ENCODE results near the gene MYH9. TPM values are rescaled to one million over a fixed set of nuclear protein-coding genes. Genes with fewer than 3 reads are reported as not detected.
A peak's percentile ranks its signal among the peaks of the same experiment; 100 is the strongest.

MYH9 gene
- total RNA-seq, 2 experiments from 2014 or later, result 112 to 223 TPM

GRCh38 chr22:36376265-36376664 is 11.5 kb downstream of the MYH9 start:
- Histone ChIP-seq H3K9me3 (ENCODE audit: low read length) (peaks cover 8% of the 10 kb centered on the region; the same call in 1 of the 2 replicates), H3K4me3 (ENCODE audit: low read depth, low read length, poor library complexity, severe bottlenecking) (no peak overlapping the region), H3K4me2 (ENCODE audit: low read length) (peak overlapping the region; percentile 85; the same call in 1 of the 2 replicates), H3K36me3 (ENCODE audit: insufficient read depth, low read length) (peaks cover 79% of the 10 kb centered on the region), H3K79me2 (ENCODE audit: insufficient read depth, low read depth, low read length) (peaks cover 100% of the 10 kb centered on the region), H3K27ac (ENCODE audit: low read depth, low read length, poor library complexity, severe bottlenecking) (peak overlapping the region; percentile 86), H2AFZ (ENCODE audit: low read length) (no peak overlapping the region), H3K9me2 (ENCODE audit: insufficient read depth, low read length) (no peaks in the 10 kb centered on the region), H3K4me1 (ENCODE audit: insufficient read depth, low read length, poor library complexity, severe bottlenecking) (peaks cover 71% of the 10 kb centered on the region), H4K20me1 (ENCODE audit: insufficient read depth, low read length) (peaks cover 8% of the 10 kb centered on the region; the same call in 1 of the 2 replicates)
- no TSS peak for BruUV-seq (replicated peaks)
- intact Hi-C loops (cut with micrococcal nuclease; ENCODE audit: unreplicated experiment), result no loop called here
- ChIA-PET CTCF (ENCODE audit: unreplicated experiment) (no interaction called here), POLR2A (interaction anchor here (0.5 to 3.2 kb wide), 4 partner anchors 17 to 37 kb away, joined by 3 to 10 read pairs (median 5); no protein-coding TSS in a partner anchor)
- TF ChIP-seq CTCF (conservative IDR thresholded peaks at IDR 0.05; ENCODE audit: low read length) (no peak), EZH2phosphoT487 (IDR thresholded peaks at IDR 0.05; ENCODE audit: borderline replicate concordance, low read depth, low read length) (no peak)
- no peak for DNase-seq (ENCODE audit: low spot score)

GRCh38 chr22:36375071-36375980 is 12.4 kb downstream of the MYH9 start:
- POLR2A ChIA-PET, result interaction anchor here (1.1 kb wide), 1 partner anchor 20 kb away, joined by 3 read pairs; no protein-coding TSS in a partner anchor
- no peaks in the 10 kb centered on the region for H3K9me2 ChIP-seq (ENCODE audit: insufficient read depth, low read length)
- H3K36me3 ChIP-seq (ENCODE audit: insufficient read depth, low read length), result peaks cover 72% of the 10 kb centered on the region
- H3K4me1 ChIP-seq (ENCODE audit: insufficient read depth, low read length, poor library complexity, severe bottlenecking), result peaks cover 71% of the 10 kb centered on the region
- CTCF ChIA-PET (ENCODE audit: unreplicated experiment), result no interaction called here
- peaks cover 100% of the 10 kb centered on the region for H3K79me2 ChIP-seq (ENCODE audit: insufficient read depth, low read depth, low read length)
- no TSS peak for BruUV-seq (replicated peaks)
- H2AFZ ChIP-seq (ENCODE audit: low read length), result no peak overlapping the region
- H3K9me3 ChIP-seq (ENCODE audit: low read length), result peaks cover 8% of the 10 kb centered on the region; the same call in 1 of the 2 replicates
- H3K27ac ChIP-seq (ENCODE audit: low read depth, low read length, poor library complexity, severe bottlenecking), result no peak overlapping the region
- TF ChIP-seq EZH2phosphoT487 (IDR thresholded peaks at IDR 0.05; ENCODE audit: borderline replicate concordance, low read depth, low read length) (no peak), CTCF (conservative IDR thresholded peaks at IDR 0.05; ENCODE audit: low read length) (no peak)
- H3K4me2 ChIP-seq (ENCODE audit: low read length), result no peak overlapping the region
- H4K20me1 ChIP-seq (ENCODE audit: insufficient read depth, low read length), result peaks cover 10% of the 10 kb centered on the region; the same call in 1 of the 2 replicates
- H3K4me3 ChIP-seq (ENCODE audit: low read depth, low read length, poor library complexity, severe bottlenecking), result no peak overlapping the region
- intact Hi-C loops (cut with micrococcal nuclease; ENCODE audit: unreplicated experiment), result no loop called here
- DNase-seq (ENCODE audit: low spot score), result no peak
